ENCODE results near the gene RNF5.
"Not testable (repeated sequence)": the region's sequence is repeated elsewhere in the genome, so short reads cannot be mapped to it uniquely, and the experiment has no call there.

The RNF5 gene

GRCh38 chr6:32184084-32184640 lies 6.0 kb downstream of the RNF5 start, which contains the start of gene AGER:
Gene AGER (minus strand): TSS chr6:32184253. CDS start chr6:32184222, 31 bp downstream.
- TF ChIP-seq EZH2 (optimal IDR thresholded peaks at IDR 0.05; ENCODE audit: low read depth, low read length) = no peak
- no peak for TF ChIP-seq EZH2phosphoT487 (IDR thresholded peaks at IDR 0.05; ENCODE audit: low read length)
- TF ChIP-seq CTCF (IDR thresholded peaks at IDR 0.05; ENCODE audit: low read length) = no peak
- Histone ChIP-seq H3K4me2 (ENCODE audit: low read depth, low read length) (no peak within 1 kb of the TSS), H3K9me2 (replicated peaks; ENCODE audit: insufficient read depth, low read length) (no peaks in the 10 kb centered on the region), H3K36me3 (replicated peaks; ENCODE audit: insufficient read depth, low read length) (no peaks in the 10 kb centered on the region), H3K4me1 (ENCODE audit: low read length) (peaks cover 1% of the 10 kb centered on the region), H2AFZ (ENCODE audit: low read length) (no peak within 1 kb of the TSS), H4K20me1 (ENCODE audit: insufficient read depth, low read length) (no peaks in the 10 kb centered on the region), H3K9me3 (replicated peaks; ENCODE audit: insufficient read depth, low read length) (no peaks in the 10 kb centered on the region), H3K27ac (ENCODE audit: low read length) (no peak within 1 kb of the TSS), H3K79me2 (ENCODE audit: low read length) (peaks cover 9% of the 10 kb centered on the region), H3F3A (ENCODE audit: insufficient read depth, low read length) (no peaks in the 10 kb centered on the region), H3K9ac (ENCODE audit: low read length) (no peak within 1 kb of the TSS), H3K27me3 (replicated peaks; ENCODE audit: insufficient read depth, low read length) (no peaks in the 10 kb centered on the region), H3K4me3 (ENCODE audit: low read length) (no peak within 1 kb of the TSS)
- DNase-seq = no peak

DNA sequence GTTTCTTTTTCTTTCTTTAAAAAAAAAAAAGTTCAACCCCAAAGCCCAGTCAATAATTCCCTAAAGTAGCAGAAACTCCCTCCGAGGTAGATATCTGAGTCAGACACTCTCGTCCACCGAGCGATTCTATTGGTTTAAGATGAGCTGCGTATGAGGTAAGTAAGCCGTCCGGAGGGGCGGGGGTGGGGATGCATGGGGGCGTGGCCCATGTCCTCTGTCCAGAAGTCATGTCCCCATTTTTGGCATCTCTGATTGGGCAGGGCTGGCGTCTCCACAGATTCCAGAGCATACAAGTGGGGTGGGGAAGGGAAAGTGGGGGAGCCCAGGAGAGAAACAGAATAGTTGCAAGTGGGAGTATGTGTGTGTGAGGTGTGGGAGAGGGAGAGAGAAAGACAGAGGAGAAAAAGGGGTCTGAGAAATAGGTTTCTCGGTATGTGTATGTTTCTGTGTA lies 7.5 kb downstream of the RNF5 start:
- H3K9me3 ChIP-seq (replicated peaks; ENCODE audit: insufficient read depth, low read length); H3K9ac ChIP-seq (ENCODE audit: low read length); H3K36me3 ChIP-seq (replicated peaks; ENCODE audit: insufficient read depth, low read length); H3K9me2 ChIP-seq (replicated peaks; ENCODE audit: insufficient read depth, low read length); H2AFZ ChIP-seq (ENCODE audit: low read length); DNase-seq; H3K4me3 ChIP-seq (ENCODE audit: low read length); H3K4me2 ChIP-seq (ENCODE audit: low read depth, low read length); H3K4me1 ChIP-seq (ENCODE audit: low read length); H4K20me1 ChIP-seq (ENCODE audit: insufficient read depth, low read length); H3F3A ChIP-seq (ENCODE audit: insufficient read depth, low read length); H3K27ac ChIP-seq (ENCODE audit: low read length); H3K27me3 ChIP-seq (replicated peaks; ENCODE audit: insufficient read depth, low read length): not testable (repeated sequence)
- peaks cover 13% of the 10 kb centered on the region for H3K79me2 ChIP-seq (ENCODE audit: low read length)

- not testable (repeated sequence) for DNase-seq; H3K9ac ChIP-seq (ENCODE audit: low read length); H3K4me2 ChIP-seq (ENCODE audit: low read depth, low read length)
Observed at GRCh38 chr6:32186151-32186840, 8.1 kb downstream of the RNF5 start.

GRCh38 chr6:32187009-32187709 lies 9.0 kb downstream of the RNF5 start:
- peaks cover 14% of the 10 kb centered on the region for H3K4me1 ChIP-seq (ENCODE audit: low read length)
- no peaks in the 10 kb centered on the region for H3K9me2 ChIP-seq (replicated peaks; ENCODE audit: insufficient read depth, low read length)
- no peak overlapping the region for H2AFZ ChIP-seq (ENCODE audit: low read length)
- DNase-seq = no peak
- no peak overlapping the region for H3K27ac ChIP-seq (ENCODE audit: low read length)
- H4K20me1 ChIP-seq (ENCODE audit: insufficient read depth, low read length) = no peaks in the 10 kb centered on the region
- H3K4me3 ChIP-seq (ENCODE audit: low read length) = no peak overlapping the region
- no peaks in the 10 kb centered on the region for H3K36me3 ChIP-seq (replicated peaks; ENCODE audit: insufficient read depth, low read length)
- no peaks in the 10 kb centered on the region for H3K9me3 ChIP-seq (replicated peaks; ENCODE audit: insufficient read depth, low read length)
- H3K9ac ChIP-seq (ENCODE audit: low read length) = no peak overlapping the region
- H3K79me2 ChIP-seq (ENCODE audit: low read length) = peaks cover 27% of the 10 kb centered on the region
- no peaks in the 10 kb centered on the region for H3K27me3 ChIP-seq (replicated peaks; ENCODE audit: insufficient read depth, low read length)
- H3K4me2 ChIP-seq (ENCODE audit: low read depth, low read length) = no peak overlapping the region
- no peak for TF ChIP-seq EZH2 (optimal IDR thresholded peaks at IDR 0.05; ENCODE audit: low read depth, low read length)
- no peak for TF ChIP-seq EZH2phosphoT487 (IDR thresholded peaks at IDR 0.05; ENCODE audit: low read length)
- TF ChIP-seq CTCF (IDR thresholded peaks at IDR 0.05; ENCODE audit: low read length) = no peak
- 0 out of 2 replicates have a peak, but pooled peaks cover 6% of the 10 kb centered on the region for H3F3A ChIP-seq (ENCODE audit: insufficient read depth, low read length)

More at GRCh38 chr6:32186151-32186840, 8.1 kb downstream of the RNF5 start:
- H3K27me3 ChIP-seq (replicated peaks; ENCODE audit: insufficient read depth, low read length); H3K36me3 ChIP-seq (replicated peaks; ENCODE audit: insufficient read depth, low read length); H3K27ac ChIP-seq (ENCODE audit: low read length); H3K9me3 ChIP-seq (replicated peaks; ENCODE audit: insufficient read depth, low read length); H4K20me1 ChIP-seq (ENCODE audit: insufficient read depth, low read length); H3F3A ChIP-seq (ENCODE audit: insufficient read depth, low read length); H2AFZ ChIP-seq (ENCODE audit: low read length); H3K4me3 ChIP-seq (ENCODE audit: low read length); H3K9me2 ChIP-seq (replicated peaks; ENCODE audit: insufficient read depth, low read length); H3K4me1 ChIP-seq (ENCODE audit: low read length): not testable (repeated sequence)
- H3K79me2 ChIP-seq (ENCODE audit: low read length) = peaks cover 19% of the 10 kb centered on the region

DNA sequence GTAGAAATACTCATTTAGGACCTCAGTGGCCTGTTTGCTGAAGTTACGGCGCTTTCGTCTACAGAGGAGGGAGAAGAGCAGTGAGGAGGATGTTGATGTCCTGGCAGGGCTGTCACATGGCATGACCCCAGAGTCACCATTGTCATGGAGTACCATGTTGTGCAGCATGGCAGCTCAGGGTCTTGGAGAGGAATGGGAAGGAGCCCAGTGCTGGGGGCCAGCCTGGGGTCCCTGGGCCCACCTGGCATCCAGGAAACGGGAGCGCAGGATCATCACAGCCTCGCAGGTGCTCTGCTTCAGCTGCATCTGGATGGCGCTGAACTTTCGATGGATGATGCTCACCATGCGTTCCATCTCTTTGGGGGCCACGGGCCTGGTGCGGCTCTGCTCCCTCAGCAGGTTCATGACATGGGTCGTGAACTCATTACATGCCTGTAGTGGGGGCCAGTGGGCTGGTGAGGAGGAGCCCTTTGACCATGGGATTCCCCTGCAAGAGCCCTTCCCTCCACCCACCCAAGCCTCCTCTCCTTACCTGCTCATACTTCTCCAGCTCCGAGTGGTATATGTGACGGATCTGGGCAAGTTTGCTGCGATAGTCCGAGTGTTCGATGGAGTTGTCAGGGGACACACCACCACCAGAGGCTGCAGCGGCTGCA lies 9.6 kb downstream of the RNF5 start:
- H3K27ac ChIP-seq (ENCODE audit: low read length); DNase-seq; H3F3A ChIP-seq (ENCODE audit: insufficient read depth, low read length); H3K9me2 ChIP-seq (replicated peaks; ENCODE audit: insufficient read depth, low read length); H3K4me3 ChIP-seq (ENCODE audit: low read length); H3K9me3 ChIP-seq (replicated peaks; ENCODE audit: insufficient read depth, low read length); H4K20me1 ChIP-seq (ENCODE audit: insufficient read depth, low read length); H3K9ac ChIP-seq (ENCODE audit: low read length); H3K36me3 ChIP-seq (replicated peaks; ENCODE audit: insufficient read depth, low read length); H3K4me2 ChIP-seq (ENCODE audit: low read depth, low read length); H3K27me3 ChIP-seq (replicated peaks; ENCODE audit: insufficient read depth, low read length); H2AFZ ChIP-seq (ENCODE audit: low read length): not testable (repeated sequence)
- peaks cover 16% of the 10 kb centered on the region for H3K4me1 ChIP-seq (ENCODE audit: low read length)
- peaks cover 32% of the 10 kb centered on the region for H3K79me2 ChIP-seq (ENCODE audit: low read length)

All from MM.1S (cell line).